ENCODE data around the gene ENOX1. TPM values are rescaled to one million over a fixed set of nuclear protein-coding genes. Genes with fewer than 3 reads are reported as not detected.

ENOX1 gene
- total RNA-seq, 3 donors from 2014 or later (not counting 1 experiment from before 2014, with no cell fraction given), result not detected

DNA sequence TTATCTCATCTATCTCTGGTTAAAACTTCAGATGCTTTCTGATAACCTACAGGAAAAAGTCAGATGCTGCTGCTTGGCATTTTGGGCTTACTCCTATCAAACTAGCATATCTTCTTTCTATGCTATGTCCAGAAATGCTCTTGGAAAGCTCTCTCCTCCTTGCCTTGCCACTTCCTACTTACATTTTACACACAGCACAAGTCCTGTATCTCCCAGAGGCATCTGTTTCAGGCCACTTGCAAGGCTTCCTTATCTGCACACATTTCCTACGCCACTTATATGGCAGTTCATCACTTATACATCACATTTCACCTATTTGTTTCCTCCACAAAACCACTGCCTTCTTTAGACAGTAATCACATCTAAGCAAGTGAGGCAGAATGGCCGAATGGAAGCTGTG, 543.1 kb downstream of the ENOX1 start:
- Mint-ChIP-seq H3K4me1 (peaks cover 14 to 18% of the 10 kb centered on the region in 2 donors), H3K27ac (no peak overlapping the region), H3K36me3 (no peaks in the 10 kb centered on the region), H3K9me3 (no peaks in the 10 kb centered on the region), H3K4me3 (no peak overlapping the region), H3K27me3 (ENCODE audit: low read depth in 2 of 2) (peaks cover 7 to 18% of the 10 kb centered on the region in 2 donors)
- 20% methylated on average over 2 of the region's 2 CpGs for WGBS (ENCODE audit: insufficient coverage)
- H3K27ac ChIP-seq (ENCODE audit: low read length), result no peak overlapping the region
- no peaks in the 10 kb centered on the region for H3K4me1 ChIP-seq (ENCODE audit: control insufficient read depth, insufficient read depth, low read length)
- no peaks in the 10 kb centered on the region for H3K9me3 ChIP-seq (ENCODE audit: control insufficient read depth, insufficient read depth, low read length)
- no peaks in the 10 kb centered on the region for H3K36me3 ChIP-seq (ENCODE audit: control insufficient read depth, insufficient read depth, low read length)
- H3K27me3 ChIP-seq (ENCODE audit: control insufficient read depth, insufficient read depth, low read length), result no peaks in the 10 kb centered on the region
- DNase-seq (no peak), ATAC-seq (no peak)
- intact Hi-C loops (cut with micrococcal nuclease), result no loop called here
- TF ChIP-seq, protein P1, sequence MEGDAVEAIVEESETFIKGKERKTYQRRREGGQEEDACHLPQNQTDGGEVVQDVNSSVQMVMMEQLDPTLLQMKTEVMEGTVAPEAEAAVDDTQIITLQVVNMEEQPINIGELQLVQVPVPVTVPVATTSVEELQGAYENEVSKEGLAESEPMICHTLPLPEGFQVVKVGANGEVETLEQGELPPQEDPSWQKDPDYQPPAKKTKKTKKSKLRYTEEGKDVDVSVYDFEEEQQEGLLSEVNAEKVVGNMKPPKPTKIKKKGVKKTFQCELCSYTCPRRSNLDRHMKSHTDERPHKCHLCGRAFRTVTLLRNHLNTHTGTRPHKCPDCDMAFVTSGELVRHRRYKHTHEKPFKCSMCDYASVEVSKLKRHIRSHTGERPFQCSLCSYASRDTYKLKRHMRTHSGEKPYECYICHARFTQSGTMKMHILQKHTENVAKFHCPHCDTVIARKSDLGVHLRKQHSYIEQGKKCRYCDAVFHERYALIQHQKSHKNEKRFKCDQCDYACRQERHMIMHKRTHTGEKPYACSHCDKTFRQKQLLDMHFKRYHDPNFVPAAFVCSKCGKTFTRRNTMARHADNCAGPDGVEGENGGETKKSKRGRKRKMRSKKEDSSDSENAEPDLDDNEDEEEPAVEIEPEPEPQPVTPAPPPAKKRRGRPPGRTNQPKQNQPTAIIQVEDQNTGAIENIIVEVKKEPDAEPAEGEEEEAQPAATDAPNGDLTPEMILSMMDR (IDR thresholded peaks at IDR 0.05), result no peak
- H3K4me3 ChIP-seq (ENCODE audit: low read length), result no peak overlapping the region

DNA sequence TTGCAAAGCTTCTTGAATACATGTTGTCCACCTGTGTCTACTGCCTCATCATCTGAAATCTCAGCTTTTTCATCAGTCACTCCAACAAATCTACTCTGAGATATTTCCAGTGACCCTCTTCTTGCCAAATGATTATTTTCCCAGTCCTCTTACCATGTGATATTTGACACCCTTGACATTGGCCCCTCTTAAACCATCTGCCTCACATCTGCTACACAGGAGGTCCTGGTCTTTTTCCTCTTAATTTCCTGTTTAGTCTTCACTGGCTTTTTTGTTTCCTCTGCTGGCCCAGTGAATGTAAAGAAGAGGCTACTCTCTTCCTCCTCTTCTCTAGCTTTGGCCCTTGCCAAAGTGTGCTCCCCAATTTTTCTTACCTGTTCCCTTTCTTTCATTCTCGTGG, 544.7 kb downstream of the ENOX1 start:
- intact Hi-C loops (cut with micrococcal nuclease), result no loop called here
- H3K4me3 Mint-ChIP-seq, result no peak overlapping the region
- no peak for DNase-seq
- TF ChIP-seq, protein P1 (IDR thresholded peaks at IDR 0.05), result no peak
- H3K36me3 ChIP-seq (ENCODE audit: control insufficient read depth, insufficient read depth, low read length), result no peaks in the 10 kb centered on the region
- no peak overlapping the region for H3K27ac Mint-ChIP-seq
- 78% methylated on average over 1 of the region's 1 CpG for WGBS (ENCODE audit: insufficient coverage)
- no peak overlapping the region for H3K4me3 ChIP-seq (ENCODE audit: low read length)
- peaks cover 7 to 18% of the 10 kb centered on the region in 2 donors for H3K27me3 Mint-ChIP-seq (ENCODE audit: low read depth in 2 of 2)
- no peaks in the 10 kb centered on the region for H3K9me3 ChIP-seq (ENCODE audit: control insufficient read depth, insufficient read depth, low read length)
- H3K4me1 Mint-ChIP-seq, result peaks cover 14 to 18% of the 10 kb centered on the region in 2 donors
- no peak overlapping the region for H3K27ac ChIP-seq (ENCODE audit: low read length)
- H3K36me3 Mint-ChIP-seq, result no peaks in the 10 kb centered on the region
- H3K4me1 ChIP-seq (ENCODE audit: control insufficient read depth, insufficient read depth, low read length), result no peaks in the 10 kb centered on the region
- no peaks in the 10 kb centered on the region for H3K27me3 ChIP-seq (ENCODE audit: control insufficient read depth, insufficient read depth, low read length)
- no peaks in the 10 kb centered on the region for H3K9me3 Mint-ChIP-seq
- no peak for ATAC-seq

GRCh38 chr13:43240278-43240677, 546.5 kb downstream of the ENOX1 start:
- no peak for DNase-seq
- H3K27ac ChIP-seq (ENCODE audit: low read length), result no peak overlapping the region
- TF ChIP-seq, protein P1 (IDR thresholded peaks at IDR 0.05), result no peak
- H3K4me3 ChIP-seq (ENCODE audit: low read length), result no peak overlapping the region
- Mint-ChIP-seq H3K4me3 (no peak overlapping the region), H3K9me3 (no peaks in the 10 kb centered on the region), H3K4me1 (peaks cover 8 to 10% of the 10 kb centered on the region in 2 donors), H3K27ac (no peak overlapping the region), H3K27me3 (ENCODE audit: low read depth in 2 of 2) (peaks cover 7 to 18% of the 10 kb centered on the region in 2 donors), H3K36me3 (no peaks in the 10 kb centered on the region)
- no peaks in the 10 kb centered on the region for H3K4me1 ChIP-seq (ENCODE audit: control insufficient read depth, insufficient read depth, low read length)
- H3K27me3 ChIP-seq (ENCODE audit: control insufficient read depth, insufficient read depth, low read length), result no peaks in the 10 kb centered on the region
- no peaks in the 10 kb centered on the region for H3K36me3 ChIP-seq (ENCODE audit: control insufficient read depth, insufficient read depth, low read length)
- H3K9me3 ChIP-seq (ENCODE audit: control insufficient read depth, insufficient read depth, low read length), result no peaks in the 10 kb centered on the region
- intact Hi-C loops (cut with micrococcal nuclease), result no loop called here
- ATAC-seq, result no peak

DNA sequence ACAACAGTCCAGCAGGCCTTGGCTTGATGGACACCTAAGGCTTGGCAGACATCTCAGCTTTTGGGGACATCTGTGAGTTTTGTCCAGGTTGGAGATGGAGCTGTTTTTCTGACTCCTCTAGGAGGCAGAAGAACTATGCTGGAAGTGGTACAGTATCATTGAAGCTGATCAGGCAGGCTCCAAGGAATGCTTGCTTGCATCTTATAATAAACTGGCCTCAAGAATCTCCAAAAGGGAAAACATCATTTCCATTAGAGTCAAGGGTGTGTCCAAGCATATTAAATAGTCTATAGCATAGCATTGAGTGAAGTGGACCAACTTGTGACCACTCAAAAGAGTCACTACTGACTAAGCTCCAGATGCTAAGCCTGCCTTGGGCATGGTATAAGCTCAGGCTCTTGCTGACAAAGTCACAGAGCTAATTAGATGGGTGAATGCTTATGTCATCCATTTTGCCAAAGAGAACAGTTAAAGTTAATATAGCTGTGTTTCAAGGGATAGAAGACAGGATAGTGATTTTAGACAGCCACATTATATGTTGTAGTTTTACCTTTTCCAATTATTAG, 547.4 kb downstream of the ENOX1 start:
- ATAC-seq (no peak), DNase-seq (no peak)
- peaks cover 8 to 10% of the 10 kb centered on the region in 2 donors for H3K4me1 Mint-ChIP-seq
- no peaks in the 10 kb centered on the region for H3K9me3 Mint-ChIP-seq
- H3K4me3 ChIP-seq (ENCODE audit: low read length), result no peak overlapping the region
- intact Hi-C loops (cut with micrococcal nuclease), result no loop called here
- H3K27ac ChIP-seq (ENCODE audit: low read length), result no peak overlapping the region
- H3K27ac Mint-ChIP-seq, result no peak overlapping the region
- TF ChIP-seq, protein P1 (IDR thresholded peaks at IDR 0.05), result no peak
- H3K27me3 ChIP-seq (ENCODE audit: control insufficient read depth, insufficient read depth, low read length), result no peaks in the 10 kb centered on the region
- H3K4me3 Mint-ChIP-seq, result no peak overlapping the region
- H3K36me3 ChIP-seq (ENCODE audit: control insufficient read depth, insufficient read depth, low read length), result no peaks in the 10 kb centered on the region
- H3K27me3 Mint-ChIP-seq (ENCODE audit: low read depth in 2 of 2), result peaks cover 7 to 18% of the 10 kb centered on the region in 2 donors
- H3K9me3 ChIP-seq (ENCODE audit: control insufficient read depth, insufficient read depth, low read length), result no peaks in the 10 kb centered on the region
- no peaks in the 10 kb centered on the region for H3K36me3 Mint-ChIP-seq
- no peaks in the 10 kb centered on the region for H3K4me1 ChIP-seq (ENCODE audit: control insufficient read depth, insufficient read depth, low read length)
